Upper lobe of left lung (tissue), 4 donors: ENCODE data around the gene CDH13.

ENCODE experiments used
- POLR2A ChIP-seq, 4 donors: fragments of 450-650 bp; IDR thresholded peaks; one replicate each; pipeline ENCODE4 v1.5.1; 2016 to 2017; ENCODE audit warnings: antibody characterized with exemption in 4 of 4, mild to moderate bottlenecking in 2 of 4
- TF ChIP-seq, protein P1 (sequence below), 6 experiments: fragments of 450-650 bp in 4 of 6; fragments of 200-600 bp in 2 of 6; sonication (generic) in 2 of 6; IDR thresholded peaks; one replicate each; pipeline ENCODE4 v1.5.1; 2016 to 2019; ENCODE audit warnings: antibody characterized with exemption in 6 of 6

DNA sequence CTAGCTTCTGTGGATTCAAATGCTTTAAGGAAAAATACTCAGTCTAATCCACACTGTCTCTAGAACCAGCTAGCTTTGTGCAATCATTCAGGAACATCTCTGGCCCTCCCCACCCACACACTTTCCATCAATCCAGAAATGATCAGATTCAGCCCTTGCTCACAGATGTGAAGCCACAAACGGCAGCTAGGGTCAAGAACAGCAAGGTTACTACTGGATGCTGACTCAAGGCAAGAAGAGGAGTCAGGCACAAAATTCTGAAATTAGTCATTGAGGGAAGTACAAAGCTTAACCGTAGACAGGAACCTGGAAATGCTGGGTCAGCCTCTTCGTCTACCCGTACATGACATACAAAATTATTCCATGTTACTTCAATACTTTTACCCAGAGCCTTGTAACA, 174.6 kb downstream of the CDH13 start:
- TF ChIP-seq POLR2A (IDR thresholded peaks at IDR 0.05), result no peak
- TF ChIP-seq, protein P1, sequence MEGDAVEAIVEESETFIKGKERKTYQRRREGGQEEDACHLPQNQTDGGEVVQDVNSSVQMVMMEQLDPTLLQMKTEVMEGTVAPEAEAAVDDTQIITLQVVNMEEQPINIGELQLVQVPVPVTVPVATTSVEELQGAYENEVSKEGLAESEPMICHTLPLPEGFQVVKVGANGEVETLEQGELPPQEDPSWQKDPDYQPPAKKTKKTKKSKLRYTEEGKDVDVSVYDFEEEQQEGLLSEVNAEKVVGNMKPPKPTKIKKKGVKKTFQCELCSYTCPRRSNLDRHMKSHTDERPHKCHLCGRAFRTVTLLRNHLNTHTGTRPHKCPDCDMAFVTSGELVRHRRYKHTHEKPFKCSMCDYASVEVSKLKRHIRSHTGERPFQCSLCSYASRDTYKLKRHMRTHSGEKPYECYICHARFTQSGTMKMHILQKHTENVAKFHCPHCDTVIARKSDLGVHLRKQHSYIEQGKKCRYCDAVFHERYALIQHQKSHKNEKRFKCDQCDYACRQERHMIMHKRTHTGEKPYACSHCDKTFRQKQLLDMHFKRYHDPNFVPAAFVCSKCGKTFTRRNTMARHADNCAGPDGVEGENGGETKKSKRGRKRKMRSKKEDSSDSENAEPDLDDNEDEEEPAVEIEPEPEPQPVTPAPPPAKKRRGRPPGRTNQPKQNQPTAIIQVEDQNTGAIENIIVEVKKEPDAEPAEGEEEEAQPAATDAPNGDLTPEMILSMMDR (IDR thresholded peaks at IDR 0.05), result no peak
